NT2/D1 (cell line): ENCODE results near the gene NFYC.

ENCODE experiments used
- SUZ12 ChIP-seq: IDR thresholded peaks from 2 replicates; pipeline ENCODE4 v1.6.1; 2011; ENCODE audit not compliant: insufficient read length, insufficient read depth; ENCODE audit errors: extremely low read depth
- ZNF274 ChIP-seq: IDR thresholded peaks from 2 replicates; pipeline ENCODE4 v1.6.1; 2011; ENCODE audit warnings: mild to moderate bottlenecking, low read depth, low read length

- TF ChIP-seq ZNF274 (no peak), SUZ12 (no peak)
These were observed 85.9 kb downstream of the NFYC start for GRCh38 chr1:40777224-40777970.
